ENCODE data around the gene INMT.

DNA sequence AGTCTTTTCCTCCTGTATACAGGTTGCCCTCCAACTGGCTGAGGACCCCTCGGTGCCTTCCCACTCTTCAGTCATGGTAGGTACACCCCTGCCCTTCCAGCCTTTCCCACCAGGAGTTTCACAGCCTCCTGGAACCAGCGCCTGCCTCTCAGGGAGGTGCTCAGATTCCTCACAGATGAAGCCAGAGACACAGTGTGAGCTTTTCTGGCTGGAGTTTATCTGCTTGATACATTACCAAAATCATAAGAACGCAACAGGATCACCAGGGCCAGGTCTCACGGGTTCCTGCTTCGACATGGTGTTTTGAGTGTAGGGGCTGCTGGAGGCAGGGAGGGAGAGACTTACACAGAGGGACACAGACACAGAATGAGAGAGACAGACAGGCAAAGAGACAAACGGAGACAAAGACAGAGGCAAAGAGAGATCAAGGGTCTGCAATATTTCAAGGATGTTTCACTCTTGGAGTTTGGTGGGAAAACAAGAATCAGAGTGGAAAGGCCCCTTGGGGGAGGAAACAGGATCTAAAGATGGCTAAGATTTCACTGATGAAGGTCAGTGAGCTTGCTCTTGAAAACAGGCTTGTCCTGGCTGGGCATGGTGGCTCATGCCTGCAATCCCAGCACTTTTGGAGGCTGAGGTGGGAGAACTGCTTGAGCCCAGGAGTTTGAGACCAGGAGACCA, 6.5 kb upstream of the INMT start:
- TF ChIP-seq, protein P1, sequence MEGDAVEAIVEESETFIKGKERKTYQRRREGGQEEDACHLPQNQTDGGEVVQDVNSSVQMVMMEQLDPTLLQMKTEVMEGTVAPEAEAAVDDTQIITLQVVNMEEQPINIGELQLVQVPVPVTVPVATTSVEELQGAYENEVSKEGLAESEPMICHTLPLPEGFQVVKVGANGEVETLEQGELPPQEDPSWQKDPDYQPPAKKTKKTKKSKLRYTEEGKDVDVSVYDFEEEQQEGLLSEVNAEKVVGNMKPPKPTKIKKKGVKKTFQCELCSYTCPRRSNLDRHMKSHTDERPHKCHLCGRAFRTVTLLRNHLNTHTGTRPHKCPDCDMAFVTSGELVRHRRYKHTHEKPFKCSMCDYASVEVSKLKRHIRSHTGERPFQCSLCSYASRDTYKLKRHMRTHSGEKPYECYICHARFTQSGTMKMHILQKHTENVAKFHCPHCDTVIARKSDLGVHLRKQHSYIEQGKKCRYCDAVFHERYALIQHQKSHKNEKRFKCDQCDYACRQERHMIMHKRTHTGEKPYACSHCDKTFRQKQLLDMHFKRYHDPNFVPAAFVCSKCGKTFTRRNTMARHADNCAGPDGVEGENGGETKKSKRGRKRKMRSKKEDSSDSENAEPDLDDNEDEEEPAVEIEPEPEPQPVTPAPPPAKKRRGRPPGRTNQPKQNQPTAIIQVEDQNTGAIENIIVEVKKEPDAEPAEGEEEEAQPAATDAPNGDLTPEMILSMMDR (IDR thresholded peaks at IDR 0.05; ENCODE audit: low read depth, low read length, missing input control): no peak
- no peak for TF ChIP-seq TAF1 (conservative IDR thresholded peaks at IDR 0.05)
- TF ChIP-seq ATF3 (IDR thresholded peaks at IDR 0.05): no peak
- TF ChIP-seq SP1 (IDR thresholded peaks at IDR 0.05): no peak
- no peak for TF ChIP-seq YY1 (IDR thresholded peaks at IDR 0.05)
